Activated T-cell treated with anti-CD3 and anti-CD28 coated beads for 24 hours (primary cell): ENCODE measurements around the gene TMEM196.
"Not testable (repeated sequence)": the region's sequence is repeated elsewhere in the genome, so short reads cannot be mapped to it uniquely, and the experiment has no call there.

Experiments used
- DNase-seq: peaks from one replicate; pipeline ENCODE4 v3.0.0-alpha.2; 2020; ENCODE audit warnings: low read depth

Gene TMEM196

GRCh38 chr7:19707240-19707639 is 66.2 kb downstream of the TMEM196 start:
- no peak for DNase-seq

DNA sequence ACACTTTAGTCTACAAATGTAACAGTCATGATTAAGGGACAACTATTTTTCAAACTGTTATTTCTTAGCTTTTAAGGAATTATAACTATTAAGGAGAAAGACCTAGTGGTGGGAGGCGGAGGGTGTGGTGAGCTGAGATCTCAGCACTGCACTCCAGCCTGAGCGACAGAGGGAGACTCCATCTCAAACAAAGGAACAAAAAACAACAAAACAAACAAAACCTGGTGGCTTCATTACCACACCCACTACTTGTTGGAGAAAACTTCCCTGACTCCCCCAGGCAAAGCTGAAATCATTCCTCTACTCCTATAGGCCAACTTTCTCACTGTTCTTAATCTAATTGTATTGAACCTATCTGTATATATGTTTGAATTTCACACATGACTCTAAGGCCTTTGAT is 67.8 kb downstream of the TMEM196 start:
- no peak for DNase-seq

DNA sequence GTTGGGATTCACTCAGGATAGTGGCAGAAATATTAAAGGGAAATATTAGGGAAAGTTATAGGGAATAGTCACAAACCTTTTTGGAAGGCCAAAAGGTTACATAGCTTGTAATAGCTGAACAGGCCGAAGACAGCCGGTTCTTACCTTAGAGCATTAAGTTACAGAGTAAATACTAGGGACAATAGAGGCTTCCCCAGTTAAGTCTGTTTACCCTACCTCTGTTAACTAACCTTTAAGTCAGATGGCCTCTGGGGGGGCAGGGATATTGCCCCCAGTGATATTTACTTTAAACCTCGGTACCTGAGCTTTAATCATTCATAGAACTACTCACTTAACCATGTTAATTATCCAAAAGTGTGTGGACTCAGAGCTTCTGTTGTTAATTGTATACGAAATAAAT is 71.9 kb downstream of the TMEM196 start:
- no peak for DNase-seq

DNA sequence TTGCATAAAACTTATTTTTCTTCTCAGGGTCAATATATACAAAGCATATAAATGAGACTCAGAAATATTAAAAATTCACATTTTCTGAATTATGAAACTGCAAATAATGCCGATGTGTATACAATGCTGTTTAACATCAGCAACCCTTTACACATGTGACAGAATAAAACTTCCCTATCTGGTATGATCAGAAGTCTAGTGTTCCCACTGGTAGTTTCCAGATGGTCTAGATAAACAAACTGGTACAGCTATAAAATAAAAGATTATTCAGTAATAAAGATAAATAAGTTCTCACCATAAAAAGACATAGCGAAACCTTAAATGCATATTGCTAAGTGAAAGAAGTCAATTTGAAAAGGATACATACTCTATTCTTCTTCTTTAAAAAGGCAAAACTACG is 72.5 kb downstream of the TMEM196 start:
- DNase-seq = no peak

DNA sequence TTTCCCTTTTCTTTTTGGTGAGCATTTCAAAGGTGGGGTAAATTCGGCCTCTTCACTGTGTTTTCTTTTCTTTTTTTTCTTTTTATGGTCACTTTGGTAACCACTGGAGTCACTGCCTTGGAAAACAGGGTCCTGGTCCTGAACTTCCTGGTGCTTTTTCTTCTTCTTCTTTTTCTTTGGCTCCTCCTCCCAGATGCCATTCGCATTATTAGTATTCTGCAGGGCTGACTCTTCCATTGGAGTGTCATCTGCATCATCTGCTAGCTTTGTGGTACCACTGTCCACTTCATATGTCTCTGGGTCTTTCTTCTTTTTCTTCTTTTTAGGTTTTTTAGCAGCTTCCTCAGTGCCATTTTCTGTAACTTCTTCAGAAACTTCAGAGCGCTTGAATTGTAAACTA is 75.1 kb downstream of the TMEM196 start:
- no peak for DNase-seq

DNA sequence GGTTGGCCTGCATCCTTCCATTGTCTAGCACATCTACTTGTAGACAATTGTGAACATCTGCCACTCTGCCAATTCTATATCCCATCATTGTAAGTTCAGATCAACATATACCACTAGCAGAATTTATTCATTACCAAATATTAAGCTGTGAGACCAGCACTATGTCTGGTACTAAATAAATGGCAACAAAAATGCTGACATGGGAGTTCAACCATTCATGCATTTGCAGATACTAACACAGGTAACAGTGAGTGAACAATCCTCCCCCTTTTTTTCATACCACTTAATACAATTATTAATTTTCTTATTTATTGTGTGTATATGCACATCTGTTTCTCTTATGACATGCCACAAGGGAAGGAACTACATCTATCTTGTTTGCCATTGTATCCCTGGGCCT is 76.5 kb downstream of the TMEM196 start:
- no peak for DNase-seq

GRCh38 chr7:19692111-19692828 is 81.1 kb downstream of the TMEM196 start:
- DNase-seq = no peak

GRCh38 chr7:19690736-19691135 is 82.7 kb downstream of the TMEM196 start:
- no peak for DNase-seq

DNA sequence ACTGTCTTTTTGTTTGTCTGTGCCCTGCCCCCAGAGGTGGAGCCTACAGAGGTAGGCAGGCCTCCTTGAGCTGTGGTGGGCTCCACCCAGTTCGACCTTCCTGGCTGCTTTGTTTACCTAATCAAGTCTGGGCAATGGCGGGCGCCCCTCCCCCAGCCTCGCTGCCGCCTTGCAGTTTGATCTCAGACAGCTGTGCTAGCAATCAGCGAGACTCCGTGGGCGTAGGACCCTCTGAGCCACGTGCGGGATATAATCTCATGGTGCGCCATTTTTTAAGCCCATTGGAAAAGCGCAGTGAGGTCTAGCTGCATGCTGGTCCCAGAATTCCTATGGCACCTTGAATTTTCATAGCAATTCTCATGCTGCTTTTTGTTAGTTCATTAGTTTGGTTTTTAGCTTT is 84.3 kb downstream of the TMEM196 start:
- not testable (repeated sequence) for DNase-seq

GRCh38 chr7:19681596-19681995 is 91.8 kb downstream of the TMEM196 start:
- no peak for DNase-seq

GRCh38 chr7:19677180-19677579 is 96.2 kb downstream of the TMEM196 start:
- DNase-seq = no peak

- no peak for DNase-seq
These were observed 97.6 kb downstream of the TMEM196 start for GRCh38 chr7:19675816-19676215.

GRCh38 chr7:19674266-19674960 is 99.0 kb downstream of the TMEM196 start:
- DNase-seq = no peak

GRCh38 chr7:19670806-19671205 is 102.6 kb downstream of the TMEM196 start:
- DNase-seq = no peak
